ENCODE data around the gene FAM229A.
A peak's percentile ranks its signal among the peaks of the same experiment; 100 is the strongest.

FAM229A gene

GRCh38 chr1:32345289-32345827 lies 16.9 kb downstream of the FAM229A start:
- DNase-seq, result no peak

- no peak for DNase-seq
Measured at GRCh38 chr1:32342704-32343103, 19.6 kb downstream of the FAM229A start.

GRCh38 chr1:32341971-32342370 lies 20.3 kb downstream of the FAM229A start:
- no peak for DNase-seq

GRCh38 chr1:32341186-32341757 lies 21.0 kb downstream of the FAM229A start:
- DNase-seq, result no peak

GRCh38 chr1:32339363-32339978 lies 22.8 kb downstream of the FAM229A start:
- DNase-seq, result no peak

GRCh38 chr1:32338637-32339145 lies 23.6 kb downstream of the FAM229A start:
- DNase-seq, result no peak

- DNase-seq, result no peak
Measured at GRCh38 chr1:32337855-32338636, 24.2 kb downstream of the FAM229A start.

GRCh38 chr1:32336963-32337675 lies 25.2 kb downstream of the FAM229A start:
- DNase-seq, result no peak

GRCh38 chr1:32336591-32336932 lies 25.7 kb downstream of the FAM229A start:
- no peak for DNase-seq

- peak; percentile 16 for DNase-seq
Measured at GRCh38 chr1:32335790-32336590, 26.3 kb downstream of the FAM229A start, which contains the start of gene MARCKSL1. MARCKSL1 (minus strand) TSS chr1:32336233; CDS start chr1:32336033, 200 bp downstream.

- DNase-seq, result no peak
Measured at GRCh38 chr1:32335535-32335789, 26.8 kb downstream of the FAM229A start.

- no peak for DNase-seq
Measured at GRCh38 chr1:32334864-32335534, 27.3 kb downstream of the FAM229A start.

- DNase-seq, result no peak
Measured at GRCh38 chr1:32334274-32334861, 27.9 kb downstream of the FAM229A start.

GRCh38 chr1:32333251-32333963 lies 28.9 kb downstream of the FAM229A start:
- no peak for DNase-seq

GRCh38 chr1:32332290-32333079 lies 29.8 kb downstream of the FAM229A start:
- no peak for DNase-seq

- DNase-seq, result no peak
Measured at GRCh38 chr1:32331549-32331948, 30.7 kb downstream of the FAM229A start.

GRCh38 chr1:32330558-32331151 lies 31.6 kb downstream of the FAM229A start:
- DNase-seq, result no peak

GRCh38 chr1:32329931-32330466 lies 32.3 kb downstream of the FAM229A start:
- DNase-seq, result no peak

- no peak for DNase-seq
Measured at GRCh38 chr1:32327204-32327603, 35.1 kb downstream of the FAM229A start.

Data from NCI-H1417 treated with DMSO at 0.1 percent for 48 hours (cell line).